Measurements from ENCODE around the gene OLFM1. TPM values are rescaled to one million over a fixed set of nuclear protein-coding genes. Genes with fewer than 3 reads are reported as not detected.

The OLFM1 gene
- total RNA-seq, 4 donors from 2014 or later: 0.64 to 17.5 (median 10.9) TPM

DNA sequence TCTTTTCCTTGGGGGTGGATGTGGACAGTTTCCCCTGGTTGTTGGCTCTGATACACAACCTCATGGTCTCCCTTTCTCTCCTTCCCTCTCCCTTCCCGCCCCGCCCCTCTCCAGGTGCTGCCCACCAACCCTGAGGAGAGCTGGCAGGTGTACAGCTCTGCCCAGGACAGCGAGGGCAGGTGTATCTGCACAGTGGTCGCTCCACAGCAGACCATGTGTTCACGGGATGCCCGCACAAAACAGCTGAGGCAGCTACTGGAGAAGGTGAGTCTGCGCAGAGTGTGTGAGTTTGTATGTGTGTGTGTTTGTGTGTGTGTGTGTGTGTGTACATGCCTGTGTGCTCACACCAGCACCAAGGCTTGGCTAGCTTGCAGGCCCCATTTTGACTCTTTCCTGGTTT is 2.6 kb downstream of the OLFM1 start:
- Histone ChIP-seq H3K4me3 (no peak overlapping the region), H3K27ac (no peak overlapping the region), H3K4me1 (peaks cover 17 to 40% (median 17%) of the 10 kb centered on the region in 3 donors), H3K9me3 (no peaks in the 10 kb centered on the region), H3K36me3 (no peaks in the 10 kb centered on the region), H3K27me3 (peaks cover 9 to 63% (median 11%) of the 10 kb centered on the region in 4 donors)
- intact Hi-C loops (cut with DNase I): no loop called here
- WGBS, 2 donors: 85 to 88% methylated on average over 2 to 5 of the region's 7 CpGs
- DNase-seq: no peak
- no peak for TF ChIP-seq POLR2A (IDR thresholded peaks at IDR 0.05)
- TF ChIP-seq, protein P1, sequence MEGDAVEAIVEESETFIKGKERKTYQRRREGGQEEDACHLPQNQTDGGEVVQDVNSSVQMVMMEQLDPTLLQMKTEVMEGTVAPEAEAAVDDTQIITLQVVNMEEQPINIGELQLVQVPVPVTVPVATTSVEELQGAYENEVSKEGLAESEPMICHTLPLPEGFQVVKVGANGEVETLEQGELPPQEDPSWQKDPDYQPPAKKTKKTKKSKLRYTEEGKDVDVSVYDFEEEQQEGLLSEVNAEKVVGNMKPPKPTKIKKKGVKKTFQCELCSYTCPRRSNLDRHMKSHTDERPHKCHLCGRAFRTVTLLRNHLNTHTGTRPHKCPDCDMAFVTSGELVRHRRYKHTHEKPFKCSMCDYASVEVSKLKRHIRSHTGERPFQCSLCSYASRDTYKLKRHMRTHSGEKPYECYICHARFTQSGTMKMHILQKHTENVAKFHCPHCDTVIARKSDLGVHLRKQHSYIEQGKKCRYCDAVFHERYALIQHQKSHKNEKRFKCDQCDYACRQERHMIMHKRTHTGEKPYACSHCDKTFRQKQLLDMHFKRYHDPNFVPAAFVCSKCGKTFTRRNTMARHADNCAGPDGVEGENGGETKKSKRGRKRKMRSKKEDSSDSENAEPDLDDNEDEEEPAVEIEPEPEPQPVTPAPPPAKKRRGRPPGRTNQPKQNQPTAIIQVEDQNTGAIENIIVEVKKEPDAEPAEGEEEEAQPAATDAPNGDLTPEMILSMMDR (IDR thresholded peaks at IDR 0.05): no peak

DNA sequence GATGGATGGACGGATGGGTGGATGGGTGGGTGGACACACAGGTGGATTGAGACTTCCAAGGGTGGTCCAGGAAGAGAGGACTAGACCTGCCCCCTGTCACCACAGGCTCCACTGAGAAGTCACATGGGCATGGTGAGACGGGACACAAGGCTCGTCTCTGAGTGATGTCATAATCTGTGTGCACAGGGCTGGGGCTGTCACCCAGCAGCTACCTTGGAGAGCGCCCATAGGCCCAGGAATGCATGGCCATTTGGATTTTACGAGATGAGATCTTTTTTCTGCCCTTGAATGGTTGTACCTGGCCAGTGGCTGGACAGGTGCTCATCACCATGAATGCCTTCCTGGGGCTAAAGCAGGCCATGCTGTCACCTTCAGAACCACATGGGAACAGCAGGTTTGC is 3.1 kb downstream of the OLFM1 start:
- DNase-seq: no peak
- Histone ChIP-seq H3K27me3 (peaks cover 9 to 58% (median 11%) of the 10 kb centered on the region in 4 donors), H3K4me3 (no peak overlapping the region), H3K36me3 (no peaks in the 10 kb centered on the region), H3K27ac (no peak overlapping the region), H3K4me1 (peaks cover 17 to 36% (median 17%) of the 10 kb centered on the region in 3 donors), H3K9me3 (no peaks in the 10 kb centered on the region)
- intact Hi-C loops (cut with DNase I): no loop called here
- WGBS, 2 donors: 78 to 83% methylated on average over 5 of the region's 5 CpGs
- TF ChIP-seq, protein P1 (IDR thresholded peaks at IDR 0.05): no peak
- no peak for TF ChIP-seq POLR2A (IDR thresholded peaks at IDR 0.05)

DNA sequence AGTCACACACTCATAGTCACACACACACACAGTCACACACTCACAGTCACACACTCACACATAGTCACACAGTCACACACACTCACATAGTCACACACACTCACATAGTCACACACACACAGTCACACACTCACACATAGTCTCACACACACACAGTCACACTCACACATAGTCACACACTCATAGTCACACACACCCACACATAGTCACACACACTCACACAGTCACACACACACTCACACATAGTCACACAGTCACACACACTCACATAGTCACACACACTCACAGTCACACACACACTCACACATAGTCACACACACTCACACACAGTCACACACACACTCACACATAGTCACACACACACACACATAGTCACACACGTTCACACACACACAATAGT is 4.1 kb downstream of the OLFM1 start:
- Histone ChIP-seq H3K27ac (no peak overlapping the region), H3K4me1 (peaks cover 14 to 26% (median 16%) of the 10 kb centered on the region in 3 donors), H3K36me3 (peaks cover 0 to 8% (median 0%) of the 10 kb centered on the region in 3 donors), H3K27me3 (peaks cover 9 to 48% (median 11%) of the 10 kb centered on the region in 4 donors), H3K4me3 (no peak overlapping the region), H3K9me3 (no peaks in the 10 kb centered on the region)
- intact Hi-C loops (cut with DNase I): no loop called here
- DNase-seq: no peak
- TF ChIP-seq, protein P1 (IDR thresholded peaks at IDR 0.05): no peak
- TF ChIP-seq POLR2A (IDR thresholded peaks at IDR 0.05): no peak
- 64 to 88% methylated on average over 1 of the region's 1 CpG for WGBS, 2 donors

DNA sequence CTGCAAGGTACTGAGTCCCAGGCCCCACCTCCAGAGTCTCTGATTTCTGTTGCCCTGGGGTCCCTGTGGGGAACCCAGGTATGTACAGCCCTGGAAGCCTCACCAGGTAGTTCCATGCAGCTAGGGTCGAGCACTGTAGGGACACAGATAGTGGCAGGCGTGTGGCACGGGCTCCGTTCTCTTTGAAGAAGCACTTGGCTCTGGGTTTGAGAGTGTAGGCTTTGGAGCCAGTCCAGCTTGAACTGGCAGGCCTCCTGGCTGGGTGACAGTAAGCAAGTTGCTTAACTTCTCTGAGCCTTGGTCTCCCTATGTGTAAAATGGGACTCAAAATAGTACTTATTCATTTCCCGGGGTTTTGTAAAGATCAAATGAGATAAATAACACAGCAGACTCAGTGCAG is 5.6 kb downstream of the OLFM1 start:
- Histone ChIP-seq H3K9me3 (no peaks in the 10 kb centered on the region), H3K4me3 (no peak overlapping the region), H3K36me3 (peaks cover 0 to 16% (median 0%) of the 10 kb centered on the region in 3 donors), H3K27ac (no peak overlapping the region), H3K4me1 (peaks cover 5 to 13% (median 6%) of the 10 kb centered on the region in 3 donors), H3K27me3 (peaks cover 4 to 34% (median 10%) of the 10 kb centered on the region in 4 donors)
- intact Hi-C loops (cut with DNase I): no loop called here
- TF ChIP-seq POLR2A (IDR thresholded peaks at IDR 0.05): no peak
- TF ChIP-seq, protein P1 (IDR thresholded peaks at IDR 0.05): no peak
- DNase-seq: no peak
- WGBS, 2 donors: 57 to 94% methylated on average over 1 to 2 of the region's 5 CpGs

DNA sequence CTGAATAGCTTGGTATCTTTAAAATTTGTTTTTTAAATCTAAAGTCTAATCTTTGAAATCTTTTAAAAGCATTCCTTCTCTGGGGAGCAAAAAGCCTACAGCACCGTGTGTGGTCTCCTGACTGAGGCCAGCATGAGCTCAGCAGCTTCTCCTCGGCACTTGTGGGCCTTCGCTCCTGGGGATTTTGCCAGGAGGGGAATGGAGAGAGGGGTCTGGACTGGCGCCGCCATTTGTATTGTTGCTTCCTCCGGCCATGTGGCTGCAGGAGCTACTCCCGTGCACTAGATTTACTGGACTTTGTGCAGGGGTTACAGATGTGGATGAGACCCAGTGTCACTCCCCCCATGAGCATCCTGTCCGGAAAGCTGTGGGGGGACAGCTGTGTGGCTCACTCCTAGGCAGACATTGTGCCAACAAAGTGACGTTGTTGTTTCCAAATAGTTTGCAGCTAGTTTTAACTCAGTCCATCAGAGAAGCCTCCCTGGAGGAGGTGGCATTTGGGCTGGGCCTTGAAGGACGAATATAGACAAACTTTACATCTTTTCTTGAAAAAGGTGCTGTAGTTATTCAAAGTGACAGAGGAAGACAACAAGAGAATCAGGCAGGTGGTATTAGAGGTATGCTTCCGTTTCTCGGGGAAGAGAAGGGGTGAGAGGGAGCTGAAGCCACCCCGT is 6.6 kb downstream of the OLFM1 start:
- peaks cover 0 to 20% (median 0%) of the 10 kb centered on the region in 3 donors for H3K36me3 ChIP-seq
- no peak overlapping the region for H3K27ac ChIP-seq
- peaks cover 0 to 28% (median 2%) of the 10 kb centered on the region in 4 donors for H3K27me3 ChIP-seq
- no peak for TF ChIP-seq POLR2A (IDR thresholded peaks at IDR 0.05)
- TF ChIP-seq, protein P1 (IDR thresholded peaks at IDR 0.05): no peak
- H3K4me3 ChIP-seq: no peak overlapping the region
- H3K4me1 ChIP-seq: peaks cover 0 to 4% (median 0%) of the 10 kb centered on the region in 3 donors
- no peaks in the 10 kb centered on the region for H3K9me3 ChIP-seq
- intact Hi-C loops (cut with DNase I): no loop called here
- WGBS, 2 donors: 72 to 77% methylated on average over 8 to 11 of the region's 13 CpGs
- no peak for DNase-seq

All from esophagus squamous epithelium (tissue), 5 donors.